Heart left ventricle (tissue), 16 donors: Measurements from ENCODE around the gene ZBTB24. TPM values are rescaled to one million over a fixed set of nuclear protein-coding genes. Genes with fewer than 3 reads are reported as not detected.

ENCODE experiments used
- ATAC-seq, 4 donors: fragments of 200-7000 bp; cut with Tn5 transposase; one replicate each; pipeline ENCODE4 v1.9.1; 2020 to 2022; ENCODE audit warnings: moderate library complexity in 4 of 4, mild to moderate bottlenecking in 3 of 4, moderate number of reproducible peaks in 1 of 4
- DNase-seq, 5 donors: peaks; one replicate each; pipeline ENCODE4 v3.0.0-alpha.2; 2020
- H3K27ac ChIP-seq, 12 donors: fragments of 200-600 bp; sonication (generic) in 4 of 12; one replicate each; pipeline versions ENCODE4 v1.5.0 to v1.8.0; 2016 to 2022; ENCODE audit warnings: mild to moderate bottlenecking in 2 of 12
- H3K27me3 ChIP-seq, 9 donors: fragments of 200-600 bp; sonication (generic) in 2 of 9; one replicate each; pipeline versions ENCODE4 v1.5.1 to v1.8.0; 2016 to 2022; ENCODE audit warnings: mild to moderate bottlenecking in 3 of 9
- H3K36me3 ChIP-seq, 9 donors: fragments of 200-600 bp; sonication (generic) in 2 of 9; one replicate each; pipeline versions ENCODE4 v1.5.0 to v1.8.0; 2018 to 2022; ENCODE audit warnings: mild to moderate bottlenecking in 2 of 9
- H3K4me1 ChIP-seq, 12 donors: fragments of 200-600 bp; sonication (generic) in 4 of 12; one replicate each; pipeline versions ENCODE4 v1.5.0 to v1.8.0; 2016 to 2022; ENCODE audit warnings: mild to moderate bottlenecking in 3 of 12
- H3K4me3 ChIP-seq, 12 donors: fragments of 200-600 bp; sonication (generic) in 4 of 12; one replicate each; pipeline versions ENCODE4 v1.5.0 to v1.8.0; 2017 to 2022; ENCODE audit warnings: mild to moderate bottlenecking in 9 of 12, moderate library complexity in 4 of 12
- H3K9me3 ChIP-seq, 12 donors: fragments of 200-600 bp; sonication (generic) in 4 of 12; one replicate each; pipeline versions ENCODE4 v1.5.0 to v1.8.0; 2016 to 2022; ENCODE audit warnings: mild to moderate bottlenecking in 1 of 12
- POLR2A ChIP-seq, 2 donors: fragments of 450-650 bp; IDR thresholded peaks; one replicate each; pipeline ENCODE4 v1.6.1; 2017; ENCODE audit warnings: antibody characterized with exemption in 2 of 2, mild to moderate bottlenecking in 2 of 2, moderate library complexity in 2 of 2
- WGBS, 4 donors: extraction: QIAGEN DNeasy Blood & Tissue Kit in 2 of 4; methylation state at CpG; one replicate each; pipeline versions ENCODE4 v1.1.5 to v1.1.7; 2013 to 2018; 5-methylcytosine and 5-hydroxymethylcytosine counted together
- intact Hi-C, 10 donors: fragments of 100-400 bp; cut with DNase I; formaldehyde crosslinking; loops; one replicate each; pipeline versions ENCODE4 v1.11.1 to v1.14.2; 2022
- long read RNA-seq, 3 donors: library from polyadenylated mRNA; unstranded; transcript quantifications; one replicate each; pipeline ENCODE4 v2.0.0, GENCODE V29; 2020 to 2021
- polyA plus RNA-seq, 2 donors: library from polyadenylated mRNA; stranded (reverse); fragments of 200-250 nt; gene quantifications; one replicate each; pipeline ENCODE4 v1.2.3, GENCODE V29; 2013
- total RNA-seq, 9 donors: library from RNA; depleted of rRNA in 2 of 9; stranded (reverse); fragments of >200 nt in 2 of 9; fragmentation: NEBNext Ultra II Directional in 3 of 9; extraction: Animal tissue kit (Norgen Biotek cat#: 25700) in 3 of 9; gene quantifications; one replicate each; pipeline versions ENCODE4 v1.1.0 to v1.2.4, GENCODE V29; 2016 to 2023
- TF ChIP-seq, protein P1 (sequence below), 12 donors: fragments of 200-600 bp; sonication (generic) in 4 of 12; IDR thresholded peaks; one replicate each; pipeline versions ENCODE4 v1.5.0 to v1.8.0; 2018 to 2022; ENCODE audit warnings: antibody characterized with exemption in 12 of 12, mild to moderate bottlenecking in 5 of 12
- donor health status: ischemic (EF 13 %, LVEDD 7.1; RV severe dilation, severe dysfunction).
- donor health status: healthy with polysubstance abuse.
- donor health status: DM: no; HTN: yes; CAD: no.
- donor health status: DM: no; HTN: no; CAD: no.
- donor health status: ischemic (EF 25% LVEDD 6.9; RV normal size, moderate dysfunction).
- donor health status: ischemic (EF 25% LVEDD 5.7; RV mildly dilated, moderate dysfunction).
- donor health status: healthy.
- donor health status: DM: yes; HTN: yes; CAD: no.
- donor health status: ischemic (EF 35%, LVEDD 5.7; RV mildly dilated, moderate dysfunction).
- donor health status: nonischemic (EF 11% LVEDD 7.7; RV severe dilation, severe dysfunction).
- donor health status: DM: yes; HTN: yes; CAD: no.
- donor health status: PGD.
- donor health status: ischemic (EF 29% LVEDD 5.4; RV normal size, mild dysfunction).
- donor health status: nonischemic (EF 23%, LVEDD 6.1; RV moderate dilation, normal function).

The ZBTB24 gene
- 1 to 10 TPM; 2.4 to 4.8 (median 3.1) TPM for total RNA-seq
- polyA plus RNA-seq: 1 to 10 TPM; 1.9 to 2.1 TPM
- long read RNA-seq, donor 1, full-length matches to known transcripts: 1 of 2 reads
- long read RNA-seq, donor 1, partial matches to known transcripts: 1 of 2 reads
- long read RNA-seq, donor 1, other reads (novel, unspliced or antisense): 0 of 2 reads
- long read RNA-seq, donor 2, partial matches to known transcripts: 0 of 2 reads
- long read RNA-seq, donor 2, other reads (novel, unspliced or antisense): 2 of 2 reads
- long read RNA-seq, donor 3, full-length matches to known transcripts: 1 of 3 reads
- long read RNA-seq, donor 3, partial matches to known transcripts: 2 of 3 reads
- long read RNA-seq, donor 3, other reads (novel, unspliced or antisense): 0 of 3 reads

DNA sequence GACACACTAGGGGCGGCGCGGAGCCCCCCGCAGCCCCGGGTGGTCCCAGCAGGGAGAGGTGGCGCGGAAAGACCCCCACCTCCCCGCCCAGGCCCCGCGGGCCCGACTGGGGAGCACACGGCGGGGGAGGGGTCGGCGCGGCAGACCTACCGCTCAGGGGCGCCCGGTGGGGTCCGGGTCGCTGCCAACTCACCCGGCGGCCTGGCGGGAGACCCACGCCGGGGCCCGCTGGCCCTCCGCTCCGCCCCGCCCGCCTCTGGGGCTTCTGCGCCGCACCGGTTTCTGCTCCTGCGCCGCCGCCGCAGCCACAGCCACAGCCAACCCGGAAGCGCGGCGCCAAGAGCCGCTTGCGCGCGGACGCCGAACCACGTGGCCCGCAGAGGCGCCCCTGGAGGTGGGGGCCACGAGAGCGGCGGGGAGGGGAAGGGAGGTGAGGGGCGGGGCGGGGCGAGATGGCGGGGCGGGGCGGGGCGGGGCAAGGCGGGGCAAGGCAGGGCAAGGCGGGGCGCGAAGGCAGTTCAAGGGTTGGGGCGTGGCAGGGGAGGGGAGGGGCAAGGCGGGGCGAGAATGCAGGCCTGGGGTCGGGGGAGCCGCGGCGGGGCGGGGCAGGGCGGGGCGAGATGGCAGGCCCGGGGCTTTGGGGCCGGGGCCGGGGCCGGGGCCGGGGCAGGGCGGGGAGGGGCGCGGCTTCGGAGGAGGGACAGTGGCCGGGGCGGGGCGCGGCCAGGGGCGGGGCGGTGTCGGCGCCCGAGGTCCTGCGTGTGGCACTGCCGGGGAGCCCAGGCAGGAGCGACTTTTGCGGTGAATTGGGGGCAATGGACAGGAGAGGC, at the start of gene ZBTB24:
Gene ZBTB24 (minus strand): TSS at position 315 of the 830 bp plus-strand sequence. CDS start 1,193 bp downstream, outside the sequence.
- WGBS, 4 donors: 1 to 2% (median 1%) methylated on average over 19 to 92 of the region's 97 CpGs

DNA sequence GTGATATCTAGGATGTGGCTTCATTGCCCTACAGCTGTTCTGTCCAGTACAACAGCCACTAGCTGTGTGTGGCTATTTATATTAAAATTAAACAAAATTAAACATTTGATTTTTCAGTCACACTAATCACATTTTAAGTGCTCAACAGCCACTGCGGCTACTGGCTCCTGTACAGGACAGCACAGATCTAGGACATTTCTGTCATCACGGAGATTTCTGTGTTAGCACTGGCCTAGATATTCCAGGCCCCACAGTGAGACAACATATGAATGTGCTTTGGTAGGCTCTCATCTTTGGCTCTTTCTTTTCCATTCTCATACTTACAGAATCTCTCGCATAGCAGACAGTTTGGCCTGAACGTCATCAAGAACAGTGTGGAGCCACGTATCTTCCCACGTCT, 48.4 kb upstream of the ZBTB24 start:
- TF ChIP-seq, protein P1, sequence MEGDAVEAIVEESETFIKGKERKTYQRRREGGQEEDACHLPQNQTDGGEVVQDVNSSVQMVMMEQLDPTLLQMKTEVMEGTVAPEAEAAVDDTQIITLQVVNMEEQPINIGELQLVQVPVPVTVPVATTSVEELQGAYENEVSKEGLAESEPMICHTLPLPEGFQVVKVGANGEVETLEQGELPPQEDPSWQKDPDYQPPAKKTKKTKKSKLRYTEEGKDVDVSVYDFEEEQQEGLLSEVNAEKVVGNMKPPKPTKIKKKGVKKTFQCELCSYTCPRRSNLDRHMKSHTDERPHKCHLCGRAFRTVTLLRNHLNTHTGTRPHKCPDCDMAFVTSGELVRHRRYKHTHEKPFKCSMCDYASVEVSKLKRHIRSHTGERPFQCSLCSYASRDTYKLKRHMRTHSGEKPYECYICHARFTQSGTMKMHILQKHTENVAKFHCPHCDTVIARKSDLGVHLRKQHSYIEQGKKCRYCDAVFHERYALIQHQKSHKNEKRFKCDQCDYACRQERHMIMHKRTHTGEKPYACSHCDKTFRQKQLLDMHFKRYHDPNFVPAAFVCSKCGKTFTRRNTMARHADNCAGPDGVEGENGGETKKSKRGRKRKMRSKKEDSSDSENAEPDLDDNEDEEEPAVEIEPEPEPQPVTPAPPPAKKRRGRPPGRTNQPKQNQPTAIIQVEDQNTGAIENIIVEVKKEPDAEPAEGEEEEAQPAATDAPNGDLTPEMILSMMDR (IDR thresholded peaks at IDR 0.05): no peak
- TF ChIP-seq POLR2A (IDR thresholded peaks at IDR 0.05): no peak
- intact Hi-C loops: no loop called here
- Histone ChIP-seq H3K9me3 (peaks cover 0 to 3% (median 0%) of the 10 kb centered on the region in 12 donors), H3K4me3 (no peak overlapping the region), H3K27me3 (no peaks in the 10 kb centered on the region), H3K4me1 (no peaks in the 10 kb centered on the region), H3K36me3 (no peaks in the 10 kb centered on the region), H3K27ac (no peak overlapping the region)
- DNase-seq: no peak
- ATAC-seq: no peak
- 76 to 84% (median 81%) methylated on average over 6 of the region's 6 CpGs for WGBS, 4 donors

More for the DNA sequence above, at the start of gene ZBTB24:
- Histone ChIP-seq H3K27ac (peak within 1 kb of the TSS in 11 of 12 donors; percentile 59 to 87 (median 81)), H3K4me1 (peaks cover 0 to 48% (median 39%) of the 10 kb centered on the region in 12 donors), H3K4me3 (peak within 1 kb of the TSS; percentile 83 to 100 (median 98)), H3K27me3 (no peaks in the 10 kb centered on the region), H3K36me3 (peaks cover 0 to 32% (median 18%) of the 10 kb centered on the region in 9 donors), H3K9me3 (no peaks in the 10 kb centered on the region)
- DNase-seq (peak; percentile 91 to 97 (median 94)), ATAC-seq (peak; percentile 90 to 97 (median 97))
- peak in 1 of 2 donors; percentile 90 for TF ChIP-seq POLR2A (IDR thresholded peaks at IDR 0.05)
- TF ChIP-seq, protein P1 (IDR thresholded peaks at IDR 0.05): no peak
- intact Hi-C loops: loop anchor here in 4 of 10 donors (1.0 to 10.0 kb wide), 5 partner anchors 41 to 209 kb away; partner anchors contain the start of genes CD164 (in 2 of the 4), AK9 (in 1 of the 4), FIG4 (in 1 of the 4) and PPIL6 (in 1 of the 4)

DNA sequence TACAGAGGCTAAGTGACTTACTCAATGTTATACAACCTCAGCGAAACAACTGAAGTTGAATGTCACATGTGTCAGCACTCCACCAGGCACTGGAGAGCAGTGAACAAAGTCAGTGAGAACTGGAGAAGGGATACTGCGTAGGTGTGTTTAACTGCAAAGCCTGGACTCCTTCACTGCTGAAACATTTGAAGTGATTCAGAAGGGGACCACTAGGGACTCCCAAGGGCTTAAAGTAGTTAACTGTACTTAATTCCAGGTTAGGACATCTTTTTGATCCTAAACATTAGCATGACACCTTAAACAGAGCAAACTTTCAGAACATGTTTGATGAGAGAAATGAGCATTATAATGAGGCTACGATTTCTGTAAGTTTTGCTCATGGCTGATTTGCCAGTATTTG, 45.0 kb upstream of the ZBTB24 start:
- 81 to 90% (median 85%) methylated on average over 3 of the region's 3 CpGs for WGBS, 4 donors
- intact Hi-C loops: loop anchor here (2.0 to 10.0 kb wide), 15 partner anchors 164 to 867 kb away; partner anchors contain the start of genes AK9 (in 4 of the 10) and FIG4 (in 4 of the 10)
- Histone ChIP-seq H3K27ac (no peak overlapping the region), H3K27me3 (no peaks in the 10 kb centered on the region), H3K4me3 (no peak overlapping the region), H3K36me3 (no peaks in the 10 kb centered on the region), H3K4me1 (no peaks in the 10 kb centered on the region), H3K9me3 (peaks cover 0 to 14% (median 5%) of the 10 kb centered on the region in 12 donors)
- no peak for TF ChIP-seq POLR2A (IDR thresholded peaks at IDR 0.05)
- TF ChIP-seq, protein P1 (IDR thresholded peaks at IDR 0.05): no peak
- ATAC-seq (no peak), DNase-seq (no peak)
